ENCODE measurements around the gene IL4I1. TPM values are rescaled to one million over a fixed set of nuclear protein-coding genes. Genes with fewer than 3 reads are reported as not detected.
A peak's percentile ranks its signal among the peaks of the same experiment; 100 is the strongest.
"Not testable (repeated sequence)": the region's sequence is repeated elsewhere in the genome, so short reads cannot be mapped to it uniquely, and the experiment has no call there.

IL4I1 gene, protein sequence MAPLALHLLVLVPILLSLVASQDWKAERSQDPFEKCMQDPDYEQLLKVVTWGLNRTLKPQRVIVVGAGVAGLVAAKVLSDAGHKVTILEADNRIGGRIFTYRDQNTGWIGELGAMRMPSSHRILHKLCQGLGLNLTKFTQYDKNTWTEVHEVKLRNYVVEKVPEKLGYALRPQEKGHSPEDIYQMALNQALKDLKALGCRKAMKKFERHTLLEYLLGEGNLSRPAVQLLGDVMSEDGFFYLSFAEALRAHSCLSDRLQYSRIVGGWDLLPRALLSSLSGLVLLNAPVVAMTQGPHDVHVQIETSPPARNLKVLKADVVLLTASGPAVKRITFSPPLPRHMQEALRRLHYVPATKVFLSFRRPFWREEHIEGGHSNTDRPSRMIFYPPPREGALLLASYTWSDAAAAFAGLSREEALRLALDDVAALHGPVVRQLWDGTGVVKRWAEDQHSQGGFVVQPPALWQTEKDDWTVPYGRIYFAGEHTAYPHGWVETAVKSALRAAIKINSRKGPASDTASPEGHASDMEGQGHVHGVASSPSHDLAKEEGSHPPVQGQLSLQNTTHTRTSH
- 0.76 TPM for polyA plus RNA-seq (2012; ENCODE audit: insufficient read depth, insufficient read length, low read depth)

DNA sequence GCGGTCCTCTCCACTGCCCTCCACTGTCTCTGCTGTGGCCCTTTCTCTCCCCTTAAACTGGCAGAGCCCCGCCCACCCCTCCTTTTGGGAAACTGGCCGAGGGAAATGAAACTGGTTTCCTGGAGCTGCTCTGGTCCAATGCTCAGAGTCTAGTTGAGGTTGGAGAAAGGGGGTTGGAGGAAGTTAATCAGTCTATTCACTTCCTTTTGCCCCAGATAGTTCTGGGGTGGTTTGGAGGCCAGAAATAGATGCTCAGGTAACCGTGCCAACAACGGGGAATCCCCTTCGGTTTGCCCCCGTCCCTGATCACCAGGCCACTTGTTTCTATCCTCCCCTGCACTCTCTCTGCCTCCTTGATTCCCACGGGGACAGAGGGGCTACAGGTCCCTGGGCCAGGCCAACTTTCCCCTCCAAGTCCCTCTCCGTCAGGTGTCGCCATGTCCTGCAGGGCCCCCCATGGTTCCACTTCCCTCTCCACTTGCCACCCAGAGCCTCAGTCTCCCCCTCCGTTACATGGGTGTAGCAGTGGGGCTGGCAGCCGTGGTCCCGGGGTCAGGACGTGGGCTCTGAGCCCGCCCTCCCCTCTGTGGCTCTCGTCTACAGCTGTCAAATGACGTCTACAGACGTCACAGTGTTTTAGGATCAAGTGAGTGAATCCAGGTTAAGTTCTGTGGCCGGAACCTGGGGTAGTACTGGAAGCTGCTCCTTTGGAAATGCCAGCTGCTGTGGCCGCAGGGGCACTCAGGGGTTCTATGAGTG, at the start of gene IL4I1:
TSS of gene IL4I1 (minus strand) at position 25 of the 759 bp plus-strand sequence. CDS start 727 bp downstream, outside the sequence.
- no peaks in the 10 kb centered on the region for H3K9me3 ChIP-seq
- TF ChIP-seq, protein P1, sequence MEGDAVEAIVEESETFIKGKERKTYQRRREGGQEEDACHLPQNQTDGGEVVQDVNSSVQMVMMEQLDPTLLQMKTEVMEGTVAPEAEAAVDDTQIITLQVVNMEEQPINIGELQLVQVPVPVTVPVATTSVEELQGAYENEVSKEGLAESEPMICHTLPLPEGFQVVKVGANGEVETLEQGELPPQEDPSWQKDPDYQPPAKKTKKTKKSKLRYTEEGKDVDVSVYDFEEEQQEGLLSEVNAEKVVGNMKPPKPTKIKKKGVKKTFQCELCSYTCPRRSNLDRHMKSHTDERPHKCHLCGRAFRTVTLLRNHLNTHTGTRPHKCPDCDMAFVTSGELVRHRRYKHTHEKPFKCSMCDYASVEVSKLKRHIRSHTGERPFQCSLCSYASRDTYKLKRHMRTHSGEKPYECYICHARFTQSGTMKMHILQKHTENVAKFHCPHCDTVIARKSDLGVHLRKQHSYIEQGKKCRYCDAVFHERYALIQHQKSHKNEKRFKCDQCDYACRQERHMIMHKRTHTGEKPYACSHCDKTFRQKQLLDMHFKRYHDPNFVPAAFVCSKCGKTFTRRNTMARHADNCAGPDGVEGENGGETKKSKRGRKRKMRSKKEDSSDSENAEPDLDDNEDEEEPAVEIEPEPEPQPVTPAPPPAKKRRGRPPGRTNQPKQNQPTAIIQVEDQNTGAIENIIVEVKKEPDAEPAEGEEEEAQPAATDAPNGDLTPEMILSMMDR (IDR thresholded peaks at IDR 0.05; ENCODE audit: low read depth, low read length) = no peak
- no peaks in the 10 kb centered on the region for H3K36me3 ChIP-seq
- DNase-seq = no peak
- H3K27me3 ChIP-seq = no peaks in the 10 kb centered on the region
- H3K4me3 ChIP-seq (ENCODE audit: low read depth, low read length) = no peak within 1 kb of the TSS
- H3K4me1 ChIP-seq = no peaks in the 10 kb centered on the region

DNA sequence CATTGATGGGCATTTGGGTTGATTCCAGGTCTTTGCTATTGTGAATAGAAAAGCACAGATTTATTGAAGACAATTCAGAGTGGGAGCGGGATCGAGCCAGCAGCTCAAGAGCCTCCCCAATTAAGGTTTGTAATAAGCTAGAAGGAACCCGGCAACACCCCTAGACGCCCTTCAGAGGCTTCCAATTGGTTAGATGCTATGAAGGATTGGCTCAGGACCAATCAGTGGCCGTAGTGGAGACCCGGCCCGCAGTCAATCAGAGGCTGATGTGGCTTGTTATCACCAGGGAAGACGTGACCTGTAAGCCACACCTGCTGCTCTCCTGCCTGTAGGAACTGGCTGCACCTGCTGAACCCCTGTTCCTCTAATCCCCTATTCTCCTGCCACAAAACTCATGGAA, 49.7 kb upstream of the IL4I1 start:
- Histone ChIP-seq H3K36me3 (no peaks in the 10 kb centered on the region), H3K9me3 (no peaks in the 10 kb centered on the region), H3K4me1 (no peaks in the 10 kb centered on the region), H3K27me3 (no peaks in the 10 kb centered on the region), H3K4me3 (ENCODE audit: low read depth, low read length) (no peak overlapping the region)
- TF ChIP-seq, protein P1 (IDR thresholded peaks at IDR 0.05; ENCODE audit: low read depth, low read length) = no peak
- DNase-seq = no peak

DNA sequence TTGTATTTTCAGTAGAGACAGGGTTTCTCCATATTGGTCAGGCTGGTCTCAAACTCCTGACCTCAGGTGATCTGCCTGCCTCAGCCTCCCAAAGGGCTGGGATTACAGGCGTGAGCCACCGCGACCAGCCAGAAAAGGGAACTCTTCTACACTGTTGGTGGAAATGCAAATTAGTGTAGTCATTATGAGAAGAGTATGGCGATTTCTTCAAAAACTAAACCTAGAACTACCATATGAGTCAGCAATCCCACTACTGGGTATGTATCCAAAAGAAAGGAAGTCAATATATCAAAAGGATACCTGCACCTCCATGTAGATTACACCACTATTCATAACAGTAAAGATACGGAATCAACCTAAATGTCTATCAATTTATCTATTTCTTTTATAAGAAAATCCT, 47.9 kb upstream of the IL4I1 start:
- not testable (repeated sequence) for H3K4me1 ChIP-seq; H3K36me3 ChIP-seq; DNase-seq; H3K27me3 ChIP-seq; H3K9me3 ChIP-seq; H3K4me3 ChIP-seq (ENCODE audit: low read depth, low read length)

DNA sequence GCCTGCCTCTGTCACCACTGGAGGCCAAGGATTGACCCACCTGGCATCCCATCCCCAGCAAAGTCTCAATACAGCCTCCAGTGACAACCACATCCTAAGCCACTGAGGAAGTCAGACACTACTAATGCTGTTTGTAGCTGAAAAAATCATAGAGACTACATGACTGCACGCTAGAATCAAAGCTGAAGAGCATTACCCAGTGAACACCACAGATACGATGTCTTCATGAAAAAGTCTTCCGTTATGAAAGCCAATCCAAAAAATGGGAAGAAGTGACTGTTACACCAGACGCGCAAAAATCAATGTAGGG, 43.8 kb upstream of the IL4I1 start:
- Histone ChIP-seq H3K9me3 (no peaks in the 10 kb centered on the region), H3K36me3 (no peaks in the 10 kb centered on the region), H3K4me3 (ENCODE audit: low read depth, low read length) (no peak overlapping the region), H3K4me1 (no peaks in the 10 kb centered on the region), H3K27me3 (no peaks in the 10 kb centered on the region)
- TF ChIP-seq, protein P1 (IDR thresholded peaks at IDR 0.05; ENCODE audit: low read depth, low read length) = no peak
- DNase-seq = no peak

DNA sequence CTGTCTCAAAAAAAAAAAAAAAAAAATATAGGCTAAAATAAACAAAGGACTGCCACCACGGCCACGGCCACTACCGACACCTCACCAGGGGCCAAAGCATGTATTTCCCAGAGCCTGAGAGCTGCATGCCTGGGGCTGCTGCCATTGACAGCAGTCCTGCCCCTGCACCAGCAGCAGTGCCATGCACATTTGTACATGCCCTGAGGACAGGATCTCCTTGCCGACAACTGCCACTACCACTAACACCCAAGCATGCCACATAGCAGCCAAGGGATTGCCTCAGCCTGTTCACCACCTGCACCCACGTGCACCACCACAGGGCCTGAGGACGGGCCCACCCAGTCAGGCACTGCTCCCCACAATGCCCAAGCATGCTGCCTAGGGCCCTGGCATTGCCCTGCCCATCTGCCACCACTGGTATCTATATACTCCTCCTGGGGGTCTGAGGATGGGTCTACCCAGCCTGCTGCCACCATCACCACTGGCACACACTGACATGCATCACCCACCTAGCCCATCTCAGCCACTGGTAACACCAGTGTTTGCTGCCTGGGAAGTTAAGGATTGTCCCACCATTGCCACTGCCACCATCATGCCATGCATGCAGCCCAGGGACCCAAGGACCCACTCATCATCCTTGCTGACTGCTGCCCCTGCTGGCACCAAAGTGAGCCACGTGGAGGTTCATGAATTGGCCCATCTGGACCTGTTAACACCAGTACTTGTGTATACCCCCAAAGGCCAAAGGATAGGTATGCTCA, 43.2 kb upstream of the IL4I1 start:
- H3K36me3 ChIP-seq = no peaks in the 10 kb centered on the region
- no peaks in the 10 kb centered on the region for H3K9me3 ChIP-seq
- no peaks in the 10 kb centered on the region for H3K4me1 ChIP-seq
- no peak for DNase-seq
- TF ChIP-seq, protein P1 (IDR thresholded peaks at IDR 0.05; ENCODE audit: low read depth, low read length) = peak; percentile 30
- H3K27me3 ChIP-seq = no peaks in the 10 kb centered on the region
- H3K4me3 ChIP-seq (ENCODE audit: low read depth, low read length) = no peak overlapping the region

DNA sequence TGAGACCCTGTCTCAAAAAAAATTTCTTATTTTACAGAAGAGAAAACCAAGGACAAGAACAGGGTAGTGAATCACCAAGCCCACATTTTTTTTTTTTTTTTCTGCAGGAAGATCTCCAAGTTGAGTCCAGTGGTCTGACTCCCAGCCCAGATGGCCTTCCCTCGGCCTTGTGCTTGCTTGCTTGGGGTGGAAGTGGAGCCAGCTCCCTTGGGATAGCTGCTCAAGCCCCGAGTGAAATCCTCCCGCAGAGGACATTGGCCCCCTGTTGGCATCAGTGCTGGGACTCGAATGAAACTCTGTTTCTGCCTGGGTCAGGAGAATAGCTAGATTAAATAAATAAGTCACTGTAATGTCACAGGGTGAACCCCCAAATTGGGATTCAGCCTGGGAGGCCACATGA, 42.0 kb upstream of the IL4I1 start:
- TF ChIP-seq, protein P1 (IDR thresholded peaks at IDR 0.05; ENCODE audit: low read depth, low read length) = no peak
- no peaks in the 10 kb centered on the region for H3K9me3 ChIP-seq
- no peak for DNase-seq
- no peaks in the 10 kb centered on the region for H3K4me1 ChIP-seq
- H3K4me3 ChIP-seq (ENCODE audit: low read depth, low read length) = no peak overlapping the region
- no peaks in the 10 kb centered on the region for H3K36me3 ChIP-seq
- no peaks in the 10 kb centered on the region for H3K27me3 ChIP-seq

All from BE2C (cell line).